ENCODE data around the gene TNFAIP1.

GRCh38 chr17:28338056-28338768 is 2.7 kb downstream of the TNFAIP1 start:
- no peak for TF ChIP-seq EZH2 (IDR thresholded peaks at IDR 0.05; ENCODE audit: low read length)
- TF ChIP-seq CTCF (optimal IDR thresholded peaks at IDR 0.05 in 1 of 3, IDR thresholded peaks at IDR 0.05 in 1 of 3, conservative IDR thresholded peaks at IDR 0.05 in 1 of 3; ENCODE audit: extremely low read depth in 1 of 3, insufficient read depth in 2 of 3, low read length in 3 of 3), result peak in 2 of 3 experiments; percentile 12 to 13
